NCI-H1105 (cell line): ENCODE data around the gene MICOS13.

Source experiments
- DNase-seq: peaks from one replicate; lab custom pipeline; 2025; lab: John Stamatoyannopoulos, UW

MICOS13 gene

DNA sequence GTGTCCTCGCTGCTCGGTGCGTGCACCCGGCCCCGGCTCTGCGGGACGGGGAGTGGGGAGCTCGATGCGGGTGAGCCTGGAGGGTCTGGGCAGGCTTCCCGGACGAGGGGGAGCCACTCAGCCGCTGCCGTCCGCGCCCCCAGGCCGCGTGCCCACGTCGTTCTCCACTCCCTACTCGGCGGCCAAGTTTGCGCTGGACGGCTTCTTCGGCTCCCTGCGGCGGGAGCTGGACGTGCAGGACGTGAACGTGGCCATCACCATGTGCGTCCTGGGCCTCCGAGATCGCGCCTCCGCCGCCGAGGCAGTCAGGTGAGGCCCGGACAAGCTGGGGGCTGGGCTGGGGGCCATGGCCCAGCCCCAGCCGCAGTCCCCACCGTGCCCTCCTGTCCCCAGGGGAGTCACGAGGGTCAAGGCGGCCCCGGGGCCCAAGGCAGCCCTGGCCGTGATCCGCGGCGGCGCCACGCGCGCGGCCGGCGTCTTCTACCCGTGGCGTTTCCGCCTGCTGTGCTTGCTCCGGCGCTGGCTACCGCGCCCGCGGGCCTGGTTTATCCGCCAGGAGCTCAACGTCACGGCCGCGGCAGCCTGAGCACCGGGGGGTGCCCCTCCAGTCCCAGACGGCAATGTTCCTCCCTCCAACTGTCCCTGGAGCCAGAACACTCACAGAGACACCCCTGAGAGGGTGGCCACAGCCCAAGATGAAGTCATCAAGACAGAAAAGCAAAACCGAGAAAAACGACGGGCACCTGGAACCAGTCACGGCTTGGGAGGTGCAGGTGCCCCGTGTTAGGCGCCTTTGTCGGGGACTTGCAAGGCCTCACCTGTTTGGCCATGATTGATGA lies 7.3 kb upstream of the MICOS13 start:
- DNase-seq, result no peak

DNA sequence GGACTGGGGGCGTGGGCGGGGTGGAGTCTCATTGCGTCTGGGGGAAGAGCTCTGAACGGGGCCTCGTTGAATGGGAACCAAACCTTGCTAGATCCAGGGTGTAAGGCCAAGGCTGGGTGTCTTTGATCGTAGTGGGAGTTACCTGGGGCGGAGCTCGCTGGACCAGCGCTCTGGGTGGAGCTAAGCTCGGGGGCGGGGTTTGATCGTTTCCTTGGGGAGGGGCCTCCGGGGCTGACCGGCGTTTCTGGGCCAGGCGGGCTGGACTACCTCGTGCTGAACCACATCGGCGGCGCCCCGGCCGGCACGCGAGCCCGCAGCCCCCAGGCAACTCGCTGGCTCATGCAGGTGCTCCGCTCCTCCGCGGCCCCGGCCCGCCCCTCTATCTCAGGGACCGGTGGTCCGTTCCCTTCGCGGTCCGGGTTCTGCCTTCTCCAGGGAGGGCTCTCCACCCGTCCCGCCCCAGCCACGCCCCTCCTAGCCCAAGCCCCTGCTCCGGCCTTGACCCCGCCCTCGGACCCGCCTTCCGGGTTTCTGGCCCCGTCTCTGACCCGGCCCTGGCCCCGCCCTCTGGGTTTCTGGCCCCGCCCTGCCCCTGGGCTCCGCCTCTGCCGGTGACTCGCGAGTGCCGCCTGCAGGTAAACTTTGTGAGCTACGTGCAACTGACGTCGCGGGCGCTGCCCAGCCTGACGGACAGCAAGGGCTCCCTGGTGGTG lies 6.5 kb upstream of the MICOS13 start:
- peak; percentile 75 for DNase-seq

DNA sequence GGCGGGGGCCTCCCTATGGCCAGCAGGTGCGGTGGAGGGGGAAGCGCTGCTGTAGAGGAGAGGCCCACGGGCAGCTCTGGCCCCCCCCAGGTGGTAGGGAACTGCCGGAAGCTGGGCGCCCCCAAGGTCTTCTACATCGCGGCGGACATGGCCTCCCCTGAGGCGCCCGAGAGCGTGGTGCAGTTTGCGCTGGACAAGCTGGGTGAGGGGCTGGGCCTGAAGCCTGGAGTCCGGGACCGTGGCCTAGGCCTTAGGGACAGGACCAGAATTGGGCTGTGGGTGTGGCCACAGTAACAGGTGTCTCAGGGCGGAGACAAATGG lies 6.0 kb upstream of the MICOS13 start:
- DNase-seq, result no peak

DNA sequence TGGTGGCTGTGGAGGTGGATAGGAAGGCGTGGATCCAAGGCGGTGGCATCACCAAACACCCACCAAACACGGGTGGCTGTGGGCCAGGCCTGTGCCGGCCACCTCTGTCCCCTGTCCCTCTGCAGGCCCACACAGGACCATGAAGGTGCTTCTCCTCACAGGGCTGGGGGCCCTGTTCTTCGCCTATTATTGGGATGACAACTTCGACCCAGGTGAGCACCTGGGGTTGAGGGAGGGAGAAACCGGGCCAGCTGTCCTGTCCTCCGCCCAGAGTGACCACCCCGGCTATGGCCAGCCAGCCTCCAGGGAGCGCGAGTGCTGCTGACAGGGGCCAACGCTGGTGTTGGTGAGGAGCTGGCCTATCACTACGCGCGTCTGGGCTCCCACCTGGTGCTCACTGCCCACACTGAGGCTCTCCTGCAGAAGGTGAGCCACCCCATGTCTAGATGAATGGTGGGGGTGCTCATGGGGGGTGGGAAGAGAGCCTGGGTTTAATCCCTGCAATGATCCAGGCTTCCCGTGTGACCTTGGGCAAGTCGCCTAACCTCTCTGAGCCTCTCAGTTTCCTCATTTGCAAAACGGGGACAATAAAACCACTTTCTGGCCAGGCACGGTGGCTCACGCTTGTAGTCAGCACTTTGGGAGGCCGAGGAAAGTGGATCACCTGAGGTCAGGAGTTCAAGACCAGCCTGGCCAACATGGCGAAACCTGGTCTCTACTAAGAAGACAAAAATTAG lies 4.5 kb upstream of the MICOS13 start:
- no peak for DNase-seq

DNA sequence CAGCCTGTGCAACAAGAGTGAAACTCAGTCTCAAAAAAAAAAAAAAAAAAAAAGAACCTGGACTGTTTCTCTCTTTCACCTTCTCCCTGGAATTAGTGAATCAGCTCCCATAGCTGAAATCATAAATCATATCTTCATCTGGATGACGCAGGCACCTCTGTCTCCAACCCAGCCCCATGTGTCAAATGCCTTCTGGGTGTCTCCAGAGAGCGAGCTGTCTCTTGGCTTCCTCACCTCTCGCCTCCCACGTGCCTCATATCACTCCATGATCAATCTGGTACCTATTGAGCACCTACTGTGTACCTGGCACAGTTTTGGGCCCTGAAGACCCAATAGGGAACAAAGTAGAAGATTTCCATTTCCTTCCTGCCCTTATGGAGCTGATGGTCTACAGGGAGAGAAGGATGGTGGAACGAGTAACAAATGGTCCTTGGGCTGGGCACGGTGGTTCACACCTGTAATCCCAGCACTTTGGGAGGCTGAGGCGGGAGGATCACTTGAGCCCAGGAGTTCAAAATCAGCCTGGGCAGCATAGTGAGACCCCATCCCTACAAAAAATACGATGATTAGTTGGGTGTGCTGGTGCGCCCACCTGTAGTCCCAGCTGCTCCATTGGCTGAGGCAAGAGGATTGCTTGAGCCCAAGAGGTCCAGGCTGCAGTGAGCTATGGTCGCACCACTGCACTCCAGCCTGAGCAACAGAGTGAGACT lies 3.0 kb upstream of the MICOS13 start:
- no peak for DNase-seq

DNA sequence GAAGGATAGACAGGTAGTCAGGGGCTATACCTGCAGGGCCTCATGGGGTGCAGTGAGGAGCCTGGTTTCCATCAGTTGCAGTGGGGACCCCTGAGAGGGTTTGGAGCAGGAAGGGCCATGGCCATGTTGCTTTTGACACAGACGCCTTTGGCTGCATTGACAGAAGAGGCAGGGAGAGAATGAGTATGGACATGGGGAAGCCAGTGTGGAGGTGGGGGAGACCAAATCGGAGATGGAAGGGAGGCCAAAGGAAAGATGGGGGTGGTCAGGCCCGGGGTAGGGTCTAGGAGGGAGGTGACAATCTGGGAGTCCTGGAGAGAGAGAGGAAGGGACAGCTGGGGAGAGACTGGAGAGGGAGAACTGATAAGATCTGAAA lies 1.8 kb upstream of the MICOS13 start:
- no peak for DNase-seq

DNA sequence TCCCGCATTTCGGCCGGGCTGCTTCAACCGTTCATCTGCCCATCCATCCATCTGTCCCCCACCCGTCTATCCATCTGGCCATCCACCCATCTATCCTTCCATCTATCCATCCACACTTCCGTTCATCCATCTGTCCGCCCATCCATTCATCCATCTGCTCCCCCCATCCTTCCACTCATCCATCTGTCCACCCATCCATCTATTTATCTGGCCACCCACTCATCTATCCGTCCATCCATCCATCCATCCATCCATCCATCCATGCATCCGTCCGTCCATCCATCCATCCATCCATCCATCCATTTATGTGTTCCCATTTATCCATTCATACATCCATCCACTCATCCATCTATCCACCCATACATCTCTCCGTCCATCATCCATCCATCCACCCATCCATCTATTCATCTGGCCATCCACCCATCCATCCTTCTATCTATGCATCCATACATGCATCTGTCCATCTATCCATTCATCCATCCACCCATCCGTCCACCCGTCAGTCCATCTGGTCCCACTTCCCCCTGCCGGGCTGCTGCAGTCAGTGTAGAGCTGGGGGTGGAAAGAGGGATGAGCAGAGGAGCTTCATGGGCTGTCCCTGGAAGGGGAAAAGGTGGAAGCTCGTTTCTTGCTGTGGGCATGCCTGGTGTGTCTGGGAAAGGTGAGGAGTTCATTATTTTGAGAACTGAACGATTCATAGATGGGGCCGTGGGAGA lies 1.2 kb upstream of the MICOS13 start:
- DNase-seq, result no peak

DNA sequence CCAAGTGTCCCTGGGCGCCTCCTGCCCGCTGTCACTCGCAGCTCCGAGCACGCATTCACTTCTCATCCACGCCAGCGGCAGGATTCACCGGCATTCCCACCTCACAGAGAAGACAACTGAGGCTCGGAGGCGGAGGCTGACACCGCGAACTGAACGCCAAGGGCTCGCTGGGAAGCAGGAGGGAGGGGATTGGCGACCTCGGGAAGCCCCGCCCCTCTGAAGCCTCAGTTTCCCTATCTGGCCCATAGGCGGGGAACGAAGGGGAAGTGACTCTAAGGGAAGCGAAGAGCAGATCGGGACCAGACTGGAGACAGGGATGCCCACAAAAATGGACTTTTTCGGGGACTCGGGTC lies 256 bp downstream of the MICOS13 start:
- DNase-seq, result no peak

DNA sequence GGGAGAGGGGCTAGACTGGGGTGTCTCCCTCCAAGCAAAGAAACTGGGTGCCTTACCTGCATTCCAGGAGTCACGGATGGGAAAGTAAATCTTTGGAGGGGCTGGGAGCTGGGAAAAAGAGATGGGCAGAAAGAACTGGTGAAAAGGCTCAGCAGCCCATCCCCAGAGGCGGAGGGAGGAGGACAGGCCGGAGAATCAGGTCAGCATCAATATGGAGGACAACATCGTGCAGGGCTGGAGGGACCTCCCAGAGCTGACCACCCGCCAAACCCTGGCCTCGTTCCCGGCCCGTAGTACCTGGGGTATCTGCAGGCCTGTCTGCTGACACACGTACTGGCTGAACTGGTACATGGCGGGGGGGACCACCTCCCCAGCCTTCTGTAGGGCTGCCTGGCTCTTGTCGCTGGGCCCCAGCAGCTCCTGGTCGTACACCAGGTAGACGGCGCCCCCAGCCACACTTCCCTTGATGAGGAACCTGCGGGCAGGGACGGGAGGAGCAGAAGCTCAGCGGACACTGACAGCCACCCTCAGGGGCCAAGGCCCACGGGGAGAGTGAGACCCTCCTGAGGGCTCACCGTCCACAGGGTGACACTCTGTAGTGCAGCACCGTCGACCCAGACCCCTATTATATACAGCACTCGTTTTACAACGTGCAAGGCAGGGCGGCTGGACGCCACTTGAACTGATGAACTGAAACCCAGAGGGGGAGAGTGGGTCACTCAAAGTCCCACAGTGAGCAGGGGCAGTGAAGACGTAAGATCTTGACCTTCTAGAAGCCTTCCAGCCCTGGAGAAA lies 830 bp downstream of the MICOS13 start:
- no peak for DNase-seq

DNA sequence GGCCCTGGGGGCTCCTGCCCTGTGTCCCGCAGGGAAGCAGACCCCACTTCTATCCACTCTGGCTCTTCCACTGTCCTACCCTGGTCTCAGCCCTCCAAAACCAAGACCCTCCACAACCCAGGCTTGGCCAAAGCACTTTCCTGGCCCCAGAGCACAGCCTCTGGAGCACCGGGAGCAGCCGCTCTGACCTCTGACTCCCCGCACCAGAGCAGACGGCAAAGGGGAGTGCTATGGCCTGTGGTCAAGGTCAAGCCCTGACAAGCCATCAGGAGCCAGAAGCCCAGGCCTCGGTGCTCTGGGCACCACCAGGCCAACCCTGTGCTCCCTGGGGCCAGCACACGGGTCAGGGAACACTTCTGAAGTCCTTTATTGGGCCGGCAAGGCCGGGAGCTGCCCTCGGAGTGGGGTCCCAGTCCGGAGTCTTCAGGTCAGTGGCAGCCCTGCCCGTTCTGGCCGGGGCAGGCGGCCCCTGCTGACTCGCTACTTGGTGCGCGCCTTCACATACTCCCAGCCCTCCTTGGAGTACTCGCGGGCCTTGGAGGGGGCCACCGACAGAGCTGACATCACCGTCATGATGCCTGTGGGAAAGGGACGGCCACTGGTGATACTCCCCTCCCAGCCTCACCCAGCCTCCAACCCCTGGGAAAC lies 2.1 kb downstream of the MICOS13 start:
- no peak for DNase-seq

DNA sequence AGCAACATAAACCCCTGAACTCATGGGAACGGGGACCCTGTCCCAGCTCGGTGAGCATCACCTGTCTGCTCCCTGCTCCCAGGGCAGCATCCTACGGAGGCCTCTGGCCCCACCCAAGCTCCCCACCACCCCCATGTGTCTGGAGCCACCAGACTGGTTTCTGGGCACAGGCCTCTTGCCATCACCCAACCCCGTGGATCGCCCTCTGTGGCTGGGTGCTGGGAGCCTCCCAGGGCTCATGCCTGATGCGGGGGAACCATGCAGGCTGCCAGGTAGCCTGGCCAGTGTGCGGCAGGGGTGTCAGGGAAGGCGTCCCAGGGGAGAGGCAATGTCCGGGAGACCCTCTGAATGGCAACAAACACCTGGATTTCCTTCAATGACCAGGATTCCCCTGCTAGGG lies 2.7 kb downstream of the MICOS13 start:
- DNase-seq, result no peak

DNA sequence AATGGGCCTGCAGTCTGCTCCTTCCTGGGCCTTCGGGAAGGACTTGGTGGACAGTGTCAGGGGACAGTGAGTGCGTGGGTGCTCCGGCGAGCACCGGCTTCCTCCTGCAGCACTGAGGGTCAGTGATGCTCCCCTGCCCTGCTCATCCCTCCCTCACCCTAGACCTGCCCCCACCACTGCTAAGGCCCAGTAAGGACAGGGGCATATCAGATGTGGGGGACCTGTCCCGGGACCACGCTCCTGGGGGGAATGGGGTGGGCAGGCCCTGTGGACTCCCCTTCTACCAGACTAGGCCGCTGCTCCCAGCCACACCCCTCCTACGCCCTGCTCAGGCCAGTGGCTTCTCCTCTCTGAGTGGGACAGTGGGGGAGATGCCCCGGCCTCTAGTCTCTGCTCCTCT lies 3.2 kb downstream of the MICOS13 start:
- no peak for DNase-seq

DNA sequence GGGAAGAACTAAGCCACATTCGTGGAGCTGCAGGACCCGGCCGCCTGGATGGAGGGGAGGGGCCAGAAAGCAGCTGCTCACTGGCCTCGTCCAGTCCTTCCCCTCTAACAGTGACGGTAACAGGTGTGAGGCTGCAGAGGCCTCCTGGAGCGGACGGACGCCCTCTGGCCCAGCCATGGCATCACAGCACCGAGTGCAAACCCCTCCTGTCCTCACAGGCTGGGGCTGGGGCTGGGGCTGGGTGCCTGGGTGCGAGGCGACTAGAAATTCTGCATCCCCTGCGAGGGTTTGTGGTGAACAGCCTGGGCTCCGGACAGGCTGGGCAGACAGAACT lies 3.6 kb downstream of the MICOS13 start:
- DNase-seq, result no peak

DNA sequence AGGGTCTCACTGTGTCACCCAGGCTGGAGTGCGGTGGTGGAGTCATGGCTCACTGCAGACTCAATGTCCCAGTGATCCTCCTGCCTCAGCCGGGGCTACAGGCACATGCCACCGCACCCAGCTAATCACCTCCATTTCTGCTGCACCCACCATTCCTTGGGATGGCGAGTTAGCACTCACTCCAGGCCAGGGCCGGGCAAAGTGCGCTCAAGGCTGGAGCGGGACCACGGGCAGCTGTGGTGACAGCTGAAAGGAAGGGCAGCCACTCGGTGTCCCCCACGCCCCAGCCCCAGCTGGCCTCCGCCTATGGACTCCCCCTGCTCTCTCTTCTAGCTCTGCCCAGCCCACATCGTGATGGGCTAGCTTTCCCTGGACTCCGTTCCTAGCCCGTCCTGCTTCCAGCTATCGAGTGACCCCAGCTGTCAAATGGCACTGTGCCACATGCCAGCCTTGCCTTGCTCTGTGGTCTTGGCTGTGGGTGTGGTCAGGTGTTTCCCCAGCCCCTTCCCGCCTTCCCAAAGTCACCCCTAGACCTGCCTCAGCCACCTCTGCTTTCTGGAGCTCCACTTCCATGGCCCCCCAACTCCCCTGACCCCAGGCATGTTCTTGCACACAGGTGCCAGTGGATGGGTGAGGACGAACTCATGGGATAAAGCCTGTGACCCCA lies 4.1 kb downstream of the MICOS13 start:
- no peak for DNase-seq

DNA sequence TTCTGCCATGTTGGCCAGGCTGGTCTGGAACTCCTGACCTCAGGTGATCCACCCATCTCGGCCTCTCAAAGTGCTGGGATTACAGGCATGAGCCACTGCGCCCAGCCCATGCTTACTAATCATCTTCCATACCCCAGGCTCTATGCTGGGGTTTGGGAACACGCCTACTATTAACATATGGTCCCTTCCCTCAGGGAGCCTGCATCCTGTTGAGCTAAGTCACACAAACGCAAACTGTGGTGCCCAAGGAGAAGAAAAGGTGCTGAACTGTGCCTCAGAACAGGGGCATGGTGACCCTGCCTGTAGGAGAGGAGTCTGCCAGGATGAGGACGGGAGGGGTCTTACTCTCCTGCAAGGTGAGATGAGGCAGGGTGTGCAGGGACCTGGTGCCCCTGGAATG lies 5.6 kb downstream of the MICOS13 start:
- no peak for DNase-seq

DNA sequence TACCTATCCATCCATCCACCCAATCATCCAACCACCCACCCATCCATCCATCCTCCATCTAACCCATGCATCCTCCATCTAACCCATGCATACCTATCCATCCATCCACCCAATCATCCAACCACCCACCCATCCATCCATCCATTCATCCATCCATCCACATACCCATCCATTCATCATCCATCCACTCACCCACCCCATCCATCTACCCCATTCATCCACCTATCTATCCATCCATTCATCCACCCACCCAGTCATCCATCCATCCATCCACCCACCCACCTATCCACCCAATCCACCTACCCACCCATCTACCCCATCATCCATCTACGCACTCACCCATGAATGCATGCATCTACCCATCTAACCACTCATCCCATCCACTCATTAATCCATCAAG lies 6.6 kb downstream of the MICOS13 start:
- DNase-seq, result no peak

DNA sequence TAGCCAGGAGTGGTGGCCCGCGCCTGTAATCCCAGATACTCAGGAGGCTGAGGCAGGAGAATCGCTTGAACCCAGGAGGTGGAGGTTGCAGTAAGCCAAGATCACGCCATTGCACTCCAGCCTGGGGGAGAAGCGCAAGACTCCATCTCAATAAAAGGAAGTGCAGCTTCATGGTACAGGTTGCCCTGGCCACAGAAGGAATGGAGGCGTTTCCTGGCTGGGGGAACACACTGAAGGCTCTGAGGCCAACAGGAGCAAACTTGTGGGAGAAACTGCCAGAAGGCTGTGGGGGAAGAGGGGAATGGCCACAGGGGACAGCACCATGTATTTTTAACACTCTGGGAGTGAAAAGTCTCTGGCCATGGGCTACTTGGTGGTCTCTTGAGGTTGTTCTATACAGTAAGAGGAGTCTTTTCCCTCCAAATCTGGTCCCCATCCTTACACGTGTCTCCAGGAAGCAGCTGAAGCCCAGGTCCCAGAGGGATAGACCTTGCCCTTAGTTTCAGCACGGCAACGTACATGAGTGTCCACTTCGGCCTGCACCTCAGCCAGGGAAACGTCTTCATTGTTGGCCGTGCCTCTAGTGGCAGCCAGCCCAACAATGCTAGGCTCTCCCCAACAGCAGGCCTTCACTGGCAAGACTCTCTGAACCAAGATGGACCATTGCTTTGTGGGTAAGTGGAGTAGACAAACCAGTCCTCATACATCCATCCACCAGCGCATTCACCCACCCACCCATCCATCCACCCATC lies 7.4 kb downstream of the MICOS13 start:
- no peak for DNase-seq

DNA sequence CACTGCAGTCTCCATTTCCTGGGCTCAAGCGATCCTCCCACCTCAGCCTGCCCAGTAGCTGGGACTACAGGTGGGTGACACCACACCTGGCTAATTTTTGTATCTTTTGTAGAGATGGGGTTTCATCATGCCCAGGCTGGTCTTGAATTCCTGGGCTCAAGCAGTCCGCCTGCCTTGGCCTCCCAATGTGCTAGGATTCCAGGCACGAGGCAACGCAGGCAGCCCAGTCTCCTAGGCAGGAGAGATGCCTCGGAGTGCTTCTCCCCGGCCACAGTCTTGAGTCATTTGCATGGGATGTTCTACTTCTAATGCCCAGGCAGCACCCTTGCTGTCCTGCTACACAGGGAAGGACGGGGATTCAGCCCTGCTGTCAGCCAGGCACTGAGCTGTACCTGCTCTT lies 8.7 kb downstream of the MICOS13 start:
- DNase-seq, result no peak

DNA sequence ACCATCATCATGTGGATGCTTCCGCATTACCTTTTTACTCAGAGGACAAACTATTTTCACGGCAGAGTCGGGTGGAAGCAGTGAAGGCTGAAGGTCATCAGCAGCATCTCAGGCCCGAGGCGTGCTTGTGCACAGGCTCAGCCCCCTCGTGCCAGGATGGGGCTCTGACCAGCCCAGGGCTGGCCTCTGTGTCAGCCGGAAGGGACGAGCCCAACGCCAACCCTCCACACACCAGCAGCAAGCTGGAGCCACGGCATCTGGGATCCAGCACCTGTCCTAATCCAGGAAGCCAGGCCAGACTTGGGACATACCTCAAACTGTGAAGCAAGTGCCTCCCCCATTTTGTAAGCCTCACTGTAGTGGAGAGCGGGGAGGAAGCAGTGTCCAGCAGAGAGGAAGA lies 11.1 kb downstream of the MICOS13 start:
- no peak for DNase-seq
